Neuronal stem cell (in vitro differentiated cells): Measurements from ENCODE around the gene FANCL.
"Not testable (repeated sequence)": the region's sequence is repeated elsewhere in the genome, so short reads cannot be mapped to it uniquely, and the experiment has no call there.

Source experiments
- DNase-seq: peaks from one replicate; pipeline ENCODE4 v3.0.0-alpha.2; 2013; ENCODE audit warnings: low spot score
- H2AFZ ChIP-seq: one replicate; pipeline ENCODE4 v1.6.1; 2013; ENCODE audit warnings: mild to moderate bottlenecking, low read length, inconsistent platforms
- H2AK5ac ChIP-seq: 2 replicates; pipeline ENCODE4 v1.6.1; 2013; ENCODE audit warnings: low read depth, mild to moderate bottlenecking, inconsistent platforms, low read length, moderate library complexity, mixed read lengths
- H2BK120ac ChIP-seq: 2 replicates; pipeline ENCODE4 v1.6.1; 2013; ENCODE audit warnings: low read depth, mild to moderate bottlenecking, inconsistent platforms, low read length, moderate library complexity, mixed read lengths
- H2BK12ac ChIP-seq: one replicate; pipeline ENCODE4 v1.6.1; 2013; ENCODE audit warnings: low read length, inconsistent platforms
- H2BK15ac ChIP-seq: 2 replicates; pipeline ENCODE4 v1.6.1; 2013; ENCODE audit warnings: mild to moderate bottlenecking, low read length, inconsistent platforms, mixed read lengths
- H2BK5ac ChIP-seq: one replicate; pipeline ENCODE4 v1.6.1; 2013; ENCODE audit warnings: inconsistent platforms, mild to moderate bottlenecking, low read length, moderate library complexity
- H3K14ac ChIP-seq: one replicate; pipeline ENCODE4 v1.6.1; 2013; ENCODE audit warnings: low read length, inconsistent platforms
- H3K18ac ChIP-seq: 2 replicates; pipeline ENCODE4 v1.6.1; 2013; ENCODE audit warnings: low read length, inconsistent platforms
- H3K23ac ChIP-seq: 2 replicates; pipeline ENCODE4 v1.6.1; 2013; ENCODE audit warnings: low read depth, mild to moderate bottlenecking, mixed read lengths, low read length, inconsistent platforms; ENCODE audit not compliant: poor library complexity
- H3K27ac ChIP-seq: replicated peaks from 3 replicates; pipeline ENCODE4 v1.5.1; 2013; ENCODE audit warnings: low read length, inconsistent platforms
- H3K27me3 ChIP-seq, 3 experiments: 2 replicates each; pipeline ENCODE4 v1.6.1; 2013; ENCODE audit warnings: low read length in 3 of 3, mild to moderate bottlenecking in 2 of 3, inconsistent platforms in 1 of 3, low read depth in 1 of 3, mixed read lengths in 1 of 3, moderate library complexity in 1 of 3; ENCODE audit not compliant: control insufficient read depth in 3 of 3, insufficient read depth in 3 of 3
- H3K36me3 ChIP-seq, 2 donors: replicated peaks in 1 of 2; 2 replicates each; pipeline ENCODE4 v1.6.1; 2013; ENCODE audit warnings: low read length in 2 of 2; ENCODE audit not compliant: control insufficient read depth in 2 of 2, insufficient read depth in 2 of 2
- H3K4ac ChIP-seq: 2 replicates; pipeline ENCODE4 v1.6.1; 2013; ENCODE audit warnings: inconsistent platforms, mild to moderate bottlenecking, low read length, moderate library complexity
- H3K4me1 ChIP-seq, 2 donors: 1 replicate in 1 of 2; 2 replicates in 1 of 2; pipeline ENCODE4 v1.6.1; 2013; ENCODE audit warnings: low read length in 2 of 2, low read depth in 1 of 2; ENCODE audit not compliant: control insufficient read depth in 2 of 2, insufficient read depth in 1 of 2
- H3K4me2 ChIP-seq: one replicate; pipeline ENCODE4 v1.6.1; 2013; ENCODE audit warnings: mild to moderate bottlenecking, low read length, inconsistent platforms; ENCODE audit not compliant: insufficient read depth, poor library complexity, severe bottlenecking
- H3K4me3 ChIP-seq, 2 donors: 2 replicates each; pipeline ENCODE4 v1.5.1; 2013; ENCODE audit warnings: low read length in 2 of 2, mild to moderate bottlenecking in 2 of 2, inconsistent platforms in 1 of 2, moderate library complexity in 1 of 2
- H3K79me1 ChIP-seq: one replicate; pipeline ENCODE4 v1.6.1; 2013; ENCODE audit warnings: low read depth, mild to moderate bottlenecking, inconsistent platforms, low read length, moderate library complexity
- H3K9ac ChIP-seq: one replicate; pipeline ENCODE4 v1.6.1; 2013; ENCODE audit warnings: mild to moderate bottlenecking, low read depth, low read length, inconsistent platforms; ENCODE audit not compliant: poor library complexity
- H3K9me3 ChIP-seq, 2 donors: replicated peaks in 1 of 2; 2 replicates each; pipeline versions ENCODE3 to v1.6.1; 2013; ENCODE audit warnings: low read length in 2 of 2, mild to moderate bottlenecking in 2 of 2, inconsistent platforms in 1 of 2, low read depth in 1 of 2, mixed read lengths in 1 of 2, moderate library complexity in 1 of 2; ENCODE audit not compliant: control insufficient read depth in 2 of 2, insufficient read depth in 1 of 2
- H4K8ac ChIP-seq: one replicate; pipeline ENCODE4 v1.6.1; 2013; ENCODE audit warnings: low read depth, mild to moderate bottlenecking, inconsistent platforms, low read length, moderate library complexity
- H4K91ac ChIP-seq: one replicate; pipeline ENCODE4 v1.6.1; 2013; ENCODE audit warnings: low read length, low read depth, mild to moderate bottlenecking, inconsistent platforms; ENCODE audit not compliant: poor library complexity
- WGBS, 2 donors: extraction: QIAGEN DNeasy Blood & Tissue Kit; methylation state at CpG; one replicate each; pipeline ENCODE4 v1.1.7; 2013; ENCODE audit warnings: missing lambda C conversion rate in 2 of 2, mixed read lengths in 1 of 2; ENCODE audit not compliant: insufficient read length in 2 of 2, insufficient replicate concordance in 1 of 2; ENCODE audit errors: extremely low coverage in 2 of 2; 5-methylcytosine and 5-hydroxymethylcytosine counted together

The FANCL gene

GRCh38 chr2:58258456-58258855 is 17.3 kb upstream of the FANCL start:
- H3K4me2 ChIP-seq, H2BK120ac ChIP-seq, H3K9ac ChIP-seq, DNase-seq, H2AFZ ChIP-seq, H3K23ac ChIP-seq, H2BK5ac ChIP-seq, H2BK12ac ChIP-seq, H3K36me3 ChIP-seq, H3K9me3 ChIP-seq, H3K79me1 ChIP-seq, H3K4me1 ChIP-seq, H3K4ac ChIP-seq, H3K27me3 ChIP-seq, H4K8ac ChIP-seq, H2AK5ac ChIP-seq, H3K4me3 ChIP-seq, H3K27ac ChIP-seq, H2BK15ac ChIP-seq, H3K18ac ChIP-seq, H3K14ac ChIP-seq, H4K91ac ChIP-seq: not testable (repeated sequence)
- no CpG with 5 or more reads among the region's 1 CpG for WGBS, 2 donors

- H2BK120ac ChIP-seq, H3K4me3 ChIP-seq, H3K27ac ChIP-seq, H3K79me1 ChIP-seq, H2BK12ac ChIP-seq, DNase-seq, H3K18ac ChIP-seq, H3K23ac ChIP-seq, H4K8ac ChIP-seq, H2BK5ac ChIP-seq, H3K9ac ChIP-seq, H3K9me3 ChIP-seq, H3K4ac ChIP-seq, H3K4me1 ChIP-seq, H3K36me3 ChIP-seq, H4K91ac ChIP-seq, H3K27me3 ChIP-seq, H2BK15ac ChIP-seq, H3K14ac ChIP-seq, H3K4me2 ChIP-seq, H2AK5ac ChIP-seq, H2AFZ ChIP-seq: not testable (repeated sequence)
- no CpG with 5 or more reads among the region's 43 CpGs for WGBS, 2 donors
Measured at GRCh38 chr2:58251331-58252201, 10.4 kb upstream of the FANCL start.

- WGBS, 2 donors: no CpG with 5 or more reads among the region's 2 CpGs
- H3K27ac ChIP-seq: peak overlapping the region; percentile 99
Measured at GRCh38 chr2:58241546-58241864, 380 bp upstream of the FANCL start.

GRCh38 chr2:58239243-58239925 is 1.7 kb downstream of the FANCL start:
- peak overlapping the region in 1 of 2 donors; percentile 93 for H3K4me3 ChIP-seq
- no peak overlapping the region for H3K9ac ChIP-seq
- H3K4me1 ChIP-seq: peaks cover 2 to 5% of the 10 kb centered on the region in 2 donors
- no peak overlapping the region for H4K8ac ChIP-seq
- no peak overlapping the region for H3K23ac ChIP-seq
- H3K9me3 ChIP-seq: peaks cover 3 to 27% of the 10 kb centered on the region in 2 donors
- H4K91ac ChIP-seq: no peak overlapping the region
- no peak overlapping the region for H2BK12ac ChIP-seq
- H3K36me3 ChIP-seq: peaks cover 0 to 3% of the 10 kb centered on the region in 2 donors
- H3K27me3 ChIP-seq: peaks cover 0 to 8% (median 0%) of the 10 kb centered on the region in 3 experiments
- DNase-seq: no peak
- no peak overlapping the region for H3K18ac ChIP-seq
- no peaks in the 10 kb centered on the region for H3K79me1 ChIP-seq
- no peak overlapping the region for H2AK5ac ChIP-seq
- H3K27ac ChIP-seq: no peak overlapping the region
- WGBS, 2 donors: no CpG with 5 or more reads among the region's 3 CpGs
- H3K14ac ChIP-seq: no peak overlapping the region
- H2BK5ac ChIP-seq: no peak overlapping the region
- H3K4me2 ChIP-seq: peak overlapping the region; percentile 11
- no peak overlapping the region for H2AFZ ChIP-seq
- H3K4ac ChIP-seq: no peak overlapping the region
- no peak overlapping the region for H2BK120ac ChIP-seq
- no peak overlapping the region for H2BK15ac ChIP-seq

More at GRCh38 chr2:58241546-58241864, 380 bp upstream of the FANCL start:
- Histone ChIP-seq H3K18ac (peak overlapping the region; percentile 78), H2AK5ac (no peak overlapping the region), H2AFZ (peak overlapping the region; percentile 100), H2BK120ac (no peak overlapping the region), H2BK15ac (no peak overlapping the region), H3K36me3 (no peaks in the 10 kb centered on the region), H2BK12ac (no peak overlapping the region), H3K4ac (no peak overlapping the region), H4K91ac (no peak overlapping the region), H3K79me1 (no peaks in the 10 kb centered on the region), H3K4me1 (peaks cover 2 to 5% of the 10 kb centered on the region in 2 donors), H3K23ac (no peak overlapping the region), H3K9ac (no peak overlapping the region), H3K9me3 (peaks cover 0 to 11% of the 10 kb centered on the region in 2 donors), H3K14ac (no peak overlapping the region), H3K4me2 (no peak overlapping the region), H3K4me3 (peak overlapping the region; percentile 31 to 93), H3K27me3 (peaks cover 0 to 12% (median 0%) of the 10 kb centered on the region in 3 experiments), H2BK5ac (no peak overlapping the region), H4K8ac (no peak overlapping the region)
- DNase-seq: no peak
